AG04450 (cell line): ENCODE results near the gene FDXR. TPM values are rescaled to one million over a fixed set of nuclear protein-coding genes. Genes with fewer than 3 reads are reported as not detected.

Source experiments
- CTCF ChIA-PET: fragments of 300-600, 350-600 bp; formaldehyde crosslinking; extraction: SDS; loops from one replicate; lab custom pipeline; 2022; ENCODE audit warnings: antibody characterized with exemption, inconsistent platforms; lab: Charles Lee
- POLR2A ChIA-PET: fragments of 350-600 bp; formaldehyde crosslinking; extraction: SDS; loops from one replicate; lab custom pipeline; 2021; ENCODE audit warnings: antibody characterized with exemption, inconsistent platforms; lab: Yijun Ruan, JAX
- DNase-seq: peaks from one replicate; pipeline ENCODE4 v3.0.0-alpha.2; 2011; ENCODE audit warnings: low read depth, low spot score
- H3K27ac ChIP-seq: one replicate; pipeline ENCODE4 v1.5.1; 2012; ENCODE audit warnings: low read depth, low read length, control low read depth
- H3K27me3 ChIP-seq: one replicate; pipeline ENCODE4 v1.6.0; 2012; ENCODE audit warnings: low read length; ENCODE audit not compliant: control insufficient read depth, insufficient read depth
- H3K4me3 ChIP-seq: 2 replicates; pipeline ENCODE4 v1.5.1; 2011; ENCODE audit warnings: mild to moderate bottlenecking, low read depth, low read length, control low read depth
- H3K9me3 ChIP-seq: 2 replicates; pipeline ENCODE4 v1.5.1; 2012; ENCODE audit warnings: low read length; ENCODE audit not compliant: control insufficient read depth, insufficient read depth
- polyA plus RNA-seq: library from polyadenylated mRNA; depleted of rRNA; stranded (reverse); fragments of >200 nt; gene quantifications from 2 replicates; pipeline ENCODE4 v1.2.3, GENCODE V29; 2011
- TF ChIP-seq, protein P1 (sequence below): IDR thresholded peaks from 2 replicates; pipeline ENCODE4 v1.5.1; 2011; ENCODE audit warnings: low read depth, low read length, control low read depth, inconsistent platforms

Gene FDXR
- polyA plus RNA-seq, 1 experiment, result 23.0 TPM

DNA sequence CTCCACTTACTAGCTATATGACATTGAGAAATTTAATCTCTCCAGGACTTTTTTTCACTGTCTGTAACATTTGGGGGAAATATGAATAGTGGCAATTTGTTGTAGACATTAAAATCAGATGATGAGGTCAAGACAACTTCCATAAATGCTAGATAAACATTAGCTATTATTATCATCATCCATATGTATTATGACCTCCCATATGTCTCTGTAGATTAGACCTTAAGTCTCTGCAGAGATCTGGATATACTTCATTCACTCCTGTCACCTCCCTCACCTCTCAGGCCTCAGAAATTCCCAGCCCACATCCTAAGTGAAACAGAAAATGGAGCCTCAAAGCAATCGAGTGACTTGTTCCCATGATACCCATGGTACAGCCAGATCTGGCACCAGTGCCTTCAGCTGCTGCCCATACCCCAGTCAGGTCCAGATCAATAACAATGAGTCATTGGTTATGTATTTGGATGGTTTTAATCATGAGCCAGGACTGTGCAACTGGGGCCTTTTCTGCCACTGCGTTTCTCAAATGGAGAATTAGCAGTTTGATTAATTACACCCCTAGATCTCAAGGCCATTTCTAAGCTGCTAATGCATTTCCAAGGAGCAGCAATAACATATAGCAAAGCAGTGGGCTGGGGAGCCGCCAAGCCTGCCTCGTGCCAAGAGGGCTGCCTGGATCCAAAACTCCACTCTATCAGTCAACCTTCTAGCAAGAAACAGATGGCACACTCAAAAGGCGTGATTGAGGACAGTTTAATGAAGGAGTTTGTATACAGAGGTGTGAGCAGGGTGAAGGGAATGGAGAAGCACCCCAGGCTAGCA lies 2.6 kb upstream of the FDXR start:
- Histone ChIP-seq H3K27ac (no peak overlapping the region), H3K4me3 (no peak overlapping the region), H3K9me3 (no peaks in the 10 kb centered on the region; the same call in 1 of the 2 replicates), H3K27me3 (peaks cover 17% of the 10 kb centered on the region)
- CTCF ChIA-PET, result interaction anchor here (0.6 to 4.1 kb wide), 3 partner anchors 10 to 404 kb away, joined by 4 to 29 read pairs (median 7); no protein-coding TSS in a partner anchor
- TF ChIP-seq, protein P1, sequence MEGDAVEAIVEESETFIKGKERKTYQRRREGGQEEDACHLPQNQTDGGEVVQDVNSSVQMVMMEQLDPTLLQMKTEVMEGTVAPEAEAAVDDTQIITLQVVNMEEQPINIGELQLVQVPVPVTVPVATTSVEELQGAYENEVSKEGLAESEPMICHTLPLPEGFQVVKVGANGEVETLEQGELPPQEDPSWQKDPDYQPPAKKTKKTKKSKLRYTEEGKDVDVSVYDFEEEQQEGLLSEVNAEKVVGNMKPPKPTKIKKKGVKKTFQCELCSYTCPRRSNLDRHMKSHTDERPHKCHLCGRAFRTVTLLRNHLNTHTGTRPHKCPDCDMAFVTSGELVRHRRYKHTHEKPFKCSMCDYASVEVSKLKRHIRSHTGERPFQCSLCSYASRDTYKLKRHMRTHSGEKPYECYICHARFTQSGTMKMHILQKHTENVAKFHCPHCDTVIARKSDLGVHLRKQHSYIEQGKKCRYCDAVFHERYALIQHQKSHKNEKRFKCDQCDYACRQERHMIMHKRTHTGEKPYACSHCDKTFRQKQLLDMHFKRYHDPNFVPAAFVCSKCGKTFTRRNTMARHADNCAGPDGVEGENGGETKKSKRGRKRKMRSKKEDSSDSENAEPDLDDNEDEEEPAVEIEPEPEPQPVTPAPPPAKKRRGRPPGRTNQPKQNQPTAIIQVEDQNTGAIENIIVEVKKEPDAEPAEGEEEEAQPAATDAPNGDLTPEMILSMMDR, result no peak
- POLR2A ChIA-PET, result no interaction called here
- DNase-seq, result no peak

DNA sequence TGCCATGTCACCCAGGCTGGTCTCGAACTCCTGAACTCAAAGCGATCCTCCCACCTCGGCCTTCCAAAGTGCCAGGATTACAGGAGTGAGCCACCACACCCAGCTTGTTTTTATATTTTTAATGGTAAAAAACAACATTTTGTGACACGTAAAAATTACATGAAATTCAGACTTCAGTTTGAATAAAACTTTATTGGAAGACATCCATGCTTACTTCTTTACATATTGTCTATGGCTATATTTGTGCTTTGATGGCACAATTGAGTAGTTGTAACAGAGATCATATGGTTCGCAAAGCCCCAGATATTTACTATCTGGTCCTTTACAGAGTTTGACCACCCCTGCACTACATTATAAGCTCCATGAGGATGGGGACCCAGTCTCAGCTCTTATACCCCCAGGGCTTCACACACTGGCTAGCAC lies 1.8 kb upstream of the FDXR start:
- no peak for DNase-seq
- no peaks in the 10 kb centered on the region; the same call in 1 of the 2 replicates for H3K9me3 ChIP-seq
- peaks cover 13% of the 10 kb centered on the region for H3K27me3 ChIP-seq
- CTCF ChIA-PET, result interaction anchor here (1.5 to 4.1 kb wide), 4 partner anchors 10 to 87 kb away, joined by 7 to 29 read pairs (median 12); no protein-coding TSS in a partner anchor
- POLR2A ChIA-PET, result no interaction called here
- TF ChIP-seq, protein P1, result no peak
- no peak overlapping the region for H3K27ac ChIP-seq
- H3K4me3 ChIP-seq, result no peak overlapping the region

DNA sequence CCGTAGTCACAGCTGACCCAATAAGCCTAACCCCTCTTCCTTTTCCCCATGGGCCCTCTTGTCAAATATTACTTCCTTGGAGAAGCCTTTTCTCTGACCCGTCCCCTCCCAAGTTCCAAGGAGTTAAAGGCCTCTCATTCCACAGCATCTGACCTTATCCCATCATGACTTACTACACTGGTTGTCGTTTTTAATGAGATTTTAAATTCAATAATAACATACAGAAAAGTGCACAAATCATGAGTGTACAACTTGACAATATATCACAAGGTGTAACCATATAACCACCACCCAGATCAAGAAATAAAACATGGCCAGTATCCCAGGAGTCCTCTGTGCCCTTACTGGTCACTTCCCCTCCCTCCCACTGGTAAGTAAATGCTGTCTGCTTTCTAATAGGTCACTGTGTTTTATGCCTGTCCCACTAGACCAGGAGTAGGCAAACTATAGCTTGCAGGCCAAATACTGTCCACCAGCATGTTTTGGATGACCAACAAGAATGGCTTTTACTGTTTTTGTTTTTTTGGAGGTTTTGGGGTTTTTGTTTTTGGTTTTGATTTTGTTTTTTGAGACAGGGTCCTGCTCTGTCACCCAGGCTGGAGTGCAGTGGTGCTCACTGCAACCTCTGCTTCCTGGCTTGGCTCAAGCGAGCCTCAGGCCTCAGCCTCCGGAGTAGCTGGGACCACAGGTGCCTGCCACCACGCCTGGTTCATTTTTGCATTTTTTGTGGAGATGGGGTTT lies 1.2 kb upstream of the FDXR start:
- POLR2A ChIA-PET, result interaction anchor here (1.0 to 1.2 kb wide), 6 partner anchors 17 to 138 kb away, joined by 3 to 9 read pairs (median 4); partner anchors contain the start of genes FADS6, MRPL58 and NAT9
- TF ChIP-seq, protein P1, result no peak
- Histone ChIP-seq H3K9me3 (no peaks in the 10 kb centered on the region; the same call in 1 of the 2 replicates), H3K27me3 (peaks cover 10% of the 10 kb centered on the region), H3K4me3 (peak overlapping the region; percentile 86), H3K27ac (no peak overlapping the region)
- no peak for DNase-seq
- CTCF ChIA-PET, result interaction anchor here (1.5 to 4.1 kb wide), 4 partner anchors 9 to 87 kb away, joined by 7 to 29 read pairs (median 12); no protein-coding TSS in a partner anchor

DNA sequence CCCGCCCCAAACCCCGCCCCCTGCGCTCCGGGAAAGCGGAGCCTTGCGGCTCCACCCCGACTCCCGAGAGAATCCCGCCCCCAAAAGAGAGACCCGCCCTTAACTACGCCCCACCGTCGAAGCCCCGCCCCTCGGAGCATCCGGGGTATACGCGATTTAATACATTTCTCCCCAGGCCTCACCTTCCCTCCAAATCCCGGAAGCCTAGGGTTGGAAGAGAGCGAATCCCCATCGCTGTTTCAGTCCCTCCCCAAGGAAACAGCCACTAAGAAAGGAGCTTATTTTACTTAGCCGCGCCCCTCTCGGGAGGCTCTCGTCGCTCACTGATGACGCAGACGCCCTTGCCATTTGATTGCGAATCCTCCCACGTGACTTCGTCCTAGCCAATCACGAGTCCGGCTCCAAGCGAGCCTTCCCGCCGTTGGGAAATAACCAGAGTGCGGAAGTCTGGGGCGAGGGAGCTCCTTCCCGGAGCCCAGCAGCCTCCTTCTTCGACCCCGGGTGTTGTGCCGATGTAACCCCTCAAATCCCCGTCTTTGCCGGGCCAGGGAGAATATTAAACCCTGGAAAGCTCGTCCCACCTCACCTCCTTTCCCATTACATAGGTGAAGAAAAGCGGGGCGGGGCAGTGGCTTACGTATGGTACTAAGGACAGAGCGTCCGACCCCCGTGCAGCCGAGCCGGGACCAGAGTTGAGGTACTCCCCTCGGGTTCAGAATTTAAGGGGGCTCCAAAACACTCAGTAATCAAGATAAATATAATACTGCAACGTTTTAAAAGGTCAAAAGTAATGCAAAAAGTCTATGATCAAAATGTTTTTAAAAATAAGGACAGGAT lies 461 bp upstream of the FDXR start:
- no peaks in the 10 kb centered on the region; the same call in 1 of the 2 replicates for H3K9me3 ChIP-seq
- CTCF ChIA-PET, result interaction anchor here (1.0 to 4.1 kb wide), 6 partner anchors 8 to 298 kb away, joined by 3 to 29 read pairs (median 8); no protein-coding TSS in a partner anchor
- peak overlapping the region; percentile 86 for H3K4me3 ChIP-seq
- DNase-seq, result peak; percentile 99
- TF ChIP-seq, protein P1, result no peak
- POLR2A ChIA-PET, result interaction anchor here (0.5 to 1.5 kb wide), 14 partner anchors 9 to 823 kb away, joined by 3 to 11 read pairs (median 4); partner anchors contain the start of genes FADS6, MRPL58 and NAT9
- peaks cover 8% of the 10 kb centered on the region for H3K27me3 ChIP-seq
- H3K27ac ChIP-seq, result peak overlapping the region; percentile 83
